A673 (cell line): Measurements from ENCODE around the gene PPP2R5E.

Experiments
- EZH2 ChIP-seq: fragments of 200-600 bp; sonication (generic); IDR thresholded peaks from 2 replicates; pipeline ENCODE4 v1.6.1; 2017; ENCODE audit warnings: borderline replicate concordance, low read depth, mild to moderate bottlenecking, mixed read lengths, antibody characterized with exemption, low read length; ENCODE audit not compliant: poor library complexity, severe bottlenecking
- TF ChIP-seq, protein P1 (sequence below): fragments of 300-800, 200-600 bp; sonication (generic); conservative IDR thresholded peaks from 2 replicates; pipeline ENCODE4 v1.5.1; 2017; ENCODE audit warnings: low read depth, mild to moderate bottlenecking, antibody characterized with exemption, low read length, moderate library complexity, mixed read lengths

- TF ChIP-seq, protein P1, sequence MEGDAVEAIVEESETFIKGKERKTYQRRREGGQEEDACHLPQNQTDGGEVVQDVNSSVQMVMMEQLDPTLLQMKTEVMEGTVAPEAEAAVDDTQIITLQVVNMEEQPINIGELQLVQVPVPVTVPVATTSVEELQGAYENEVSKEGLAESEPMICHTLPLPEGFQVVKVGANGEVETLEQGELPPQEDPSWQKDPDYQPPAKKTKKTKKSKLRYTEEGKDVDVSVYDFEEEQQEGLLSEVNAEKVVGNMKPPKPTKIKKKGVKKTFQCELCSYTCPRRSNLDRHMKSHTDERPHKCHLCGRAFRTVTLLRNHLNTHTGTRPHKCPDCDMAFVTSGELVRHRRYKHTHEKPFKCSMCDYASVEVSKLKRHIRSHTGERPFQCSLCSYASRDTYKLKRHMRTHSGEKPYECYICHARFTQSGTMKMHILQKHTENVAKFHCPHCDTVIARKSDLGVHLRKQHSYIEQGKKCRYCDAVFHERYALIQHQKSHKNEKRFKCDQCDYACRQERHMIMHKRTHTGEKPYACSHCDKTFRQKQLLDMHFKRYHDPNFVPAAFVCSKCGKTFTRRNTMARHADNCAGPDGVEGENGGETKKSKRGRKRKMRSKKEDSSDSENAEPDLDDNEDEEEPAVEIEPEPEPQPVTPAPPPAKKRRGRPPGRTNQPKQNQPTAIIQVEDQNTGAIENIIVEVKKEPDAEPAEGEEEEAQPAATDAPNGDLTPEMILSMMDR = no peak
- no peak for TF ChIP-seq EZH2
Measured at GRCh38 chr14:63504648-63505047, 38.5 kb downstream of the PPP2R5E start.
